Epithelial cell of proximal tubule (primary cell): ENCODE results near the gene AOC3. TPM values are rescaled to one million over a fixed set of nuclear protein-coding genes. Genes with fewer than 3 reads are reported as not detected.
A peak's percentile ranks its signal among the peaks of the same experiment; 100 is the strongest.

Experiments used
- DNase-seq: peaks from one replicate; pipeline ENCODE4 v3.0.0-alpha.2; 2011; ENCODE audit warnings: low read depth
- H3K4me3 ChIP-seq: 2 replicates; pipeline ENCODE4 v1.5.1; 2011; ENCODE audit warnings: low read depth, mild to moderate bottlenecking, low read length
- total RNA-seq: library from RNA; depleted of rRNA; stranded (reverse); fragments of >200 nt; gene quantifications from 2 replicates; pipeline ENCODE4 v1.2.3, GENCODE V29; 2015
- TF ChIP-seq, protein P1 (sequence below): conservative IDR thresholded peaks from 2 replicates; pipeline ENCODE4 v1.5.1; 2012; ENCODE audit warnings: low read depth, mild to moderate bottlenecking, low read length

The AOC3 gene
- total RNA-seq, 1 donor from 2014 or later: not detected

DNA sequence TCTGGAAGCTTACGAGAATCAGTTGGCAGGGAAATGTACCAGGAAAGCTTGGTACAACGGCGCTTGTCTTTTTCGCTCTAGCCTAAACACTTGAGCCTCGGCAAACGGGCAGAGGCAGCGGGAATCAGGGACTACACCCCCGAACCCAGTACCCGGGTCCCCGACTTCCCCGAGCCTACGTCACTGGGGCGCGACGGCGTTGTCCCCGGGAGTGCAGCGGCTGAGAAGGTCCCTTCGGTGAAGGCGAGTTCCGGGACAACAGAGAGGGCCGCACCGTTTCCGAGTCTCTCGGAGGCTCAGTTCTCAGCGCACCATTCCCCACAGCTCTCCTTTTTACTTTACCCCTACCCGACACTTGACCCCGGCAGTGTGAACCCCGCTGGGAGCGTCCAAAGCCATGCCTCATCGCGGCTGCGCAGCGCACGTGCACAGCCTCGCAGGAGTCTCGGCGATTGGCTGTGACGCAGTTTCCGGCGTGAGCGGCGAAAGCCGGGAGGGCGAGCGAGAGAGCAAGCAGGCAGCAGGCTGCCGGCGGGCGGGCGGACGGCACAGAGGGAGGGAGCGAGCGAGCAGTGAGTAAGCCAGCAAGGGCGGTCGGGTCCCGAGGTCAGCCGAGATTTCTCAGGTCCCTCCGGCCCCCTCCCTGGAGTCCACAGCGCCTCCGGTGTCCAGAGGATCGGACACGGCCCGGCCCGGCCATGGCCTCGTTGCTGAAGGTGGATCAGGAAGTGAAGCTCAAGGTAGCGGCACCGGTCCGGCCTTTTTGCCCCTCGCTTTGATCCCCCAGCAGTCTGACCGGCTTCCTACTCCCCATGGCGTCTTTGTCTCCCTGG is 17.8 kb upstream of the AOC3 start, which contains the start of gene PSME3:
Gene PSME3, plus strand, starts transcription at position 464 of the 833 bp plus-strand sequence. Its CDS starts 235 bp downstream, at position 699.
- peak within 1 kb of the TSS; percentile 94 for H3K4me3 ChIP-seq
- no peak for DNase-seq
- TF ChIP-seq, protein P1, sequence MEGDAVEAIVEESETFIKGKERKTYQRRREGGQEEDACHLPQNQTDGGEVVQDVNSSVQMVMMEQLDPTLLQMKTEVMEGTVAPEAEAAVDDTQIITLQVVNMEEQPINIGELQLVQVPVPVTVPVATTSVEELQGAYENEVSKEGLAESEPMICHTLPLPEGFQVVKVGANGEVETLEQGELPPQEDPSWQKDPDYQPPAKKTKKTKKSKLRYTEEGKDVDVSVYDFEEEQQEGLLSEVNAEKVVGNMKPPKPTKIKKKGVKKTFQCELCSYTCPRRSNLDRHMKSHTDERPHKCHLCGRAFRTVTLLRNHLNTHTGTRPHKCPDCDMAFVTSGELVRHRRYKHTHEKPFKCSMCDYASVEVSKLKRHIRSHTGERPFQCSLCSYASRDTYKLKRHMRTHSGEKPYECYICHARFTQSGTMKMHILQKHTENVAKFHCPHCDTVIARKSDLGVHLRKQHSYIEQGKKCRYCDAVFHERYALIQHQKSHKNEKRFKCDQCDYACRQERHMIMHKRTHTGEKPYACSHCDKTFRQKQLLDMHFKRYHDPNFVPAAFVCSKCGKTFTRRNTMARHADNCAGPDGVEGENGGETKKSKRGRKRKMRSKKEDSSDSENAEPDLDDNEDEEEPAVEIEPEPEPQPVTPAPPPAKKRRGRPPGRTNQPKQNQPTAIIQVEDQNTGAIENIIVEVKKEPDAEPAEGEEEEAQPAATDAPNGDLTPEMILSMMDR: peak; percentile 13

DNA sequence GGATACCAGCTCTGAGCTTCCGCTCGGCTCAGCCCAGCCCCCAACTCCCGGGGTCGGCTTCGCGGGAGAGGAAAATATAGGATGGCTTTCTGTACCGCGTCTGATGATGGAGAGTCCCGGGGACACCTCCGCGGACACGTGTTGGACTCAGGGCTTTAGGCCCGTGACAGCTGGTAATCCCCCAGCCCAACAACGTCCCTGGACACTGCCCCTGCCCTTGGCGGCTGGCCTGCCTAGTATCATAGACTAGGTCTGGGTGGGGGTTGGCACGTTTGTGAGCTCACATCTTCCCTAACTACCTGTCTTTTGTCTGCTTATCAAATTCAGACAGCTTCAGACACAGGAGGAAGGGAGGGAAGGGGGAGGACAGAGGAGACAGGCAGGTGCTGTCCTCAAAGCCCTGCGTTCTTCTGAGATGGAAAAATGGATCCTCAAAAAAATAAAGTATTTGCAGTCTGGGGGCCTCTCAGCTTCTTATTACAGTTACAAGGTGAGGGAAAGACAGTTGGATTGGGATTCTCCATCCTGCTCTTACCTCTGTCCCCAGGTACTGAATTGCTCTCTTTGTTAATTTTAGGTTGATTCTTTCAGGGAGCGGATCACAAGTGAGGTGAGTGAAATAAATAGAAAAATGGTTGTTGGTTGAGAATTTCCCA is 17.1 kb upstream of the AOC3 start:
- H3K4me3 ChIP-seq: peak overlapping the region; percentile 94
- no peak for DNase-seq
- TF ChIP-seq, protein P1: no peak

DNA sequence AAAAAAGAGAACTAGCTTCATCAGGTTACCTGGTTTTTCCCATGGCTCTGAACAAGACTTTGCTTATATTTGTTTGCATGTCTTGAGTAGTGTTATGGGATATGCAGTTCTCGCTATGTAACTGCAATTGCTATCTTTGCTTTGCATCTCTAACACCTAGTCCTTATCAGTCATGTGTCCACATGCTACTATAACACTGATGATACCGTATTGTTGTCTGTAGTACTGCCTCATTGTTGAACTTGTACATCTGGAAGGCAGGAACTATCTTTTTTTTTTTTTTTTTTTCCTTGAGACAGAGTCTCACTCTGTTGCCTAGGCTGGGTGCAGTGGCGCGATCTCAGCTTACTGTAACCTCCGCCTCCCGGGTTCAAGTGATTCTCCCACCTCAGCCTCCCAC is 15.3 kb upstream of the AOC3 start:
- DNase-seq: no peak
- no peak overlapping the region for H3K4me3 ChIP-seq
- TF ChIP-seq, protein P1: no peak

DNA sequence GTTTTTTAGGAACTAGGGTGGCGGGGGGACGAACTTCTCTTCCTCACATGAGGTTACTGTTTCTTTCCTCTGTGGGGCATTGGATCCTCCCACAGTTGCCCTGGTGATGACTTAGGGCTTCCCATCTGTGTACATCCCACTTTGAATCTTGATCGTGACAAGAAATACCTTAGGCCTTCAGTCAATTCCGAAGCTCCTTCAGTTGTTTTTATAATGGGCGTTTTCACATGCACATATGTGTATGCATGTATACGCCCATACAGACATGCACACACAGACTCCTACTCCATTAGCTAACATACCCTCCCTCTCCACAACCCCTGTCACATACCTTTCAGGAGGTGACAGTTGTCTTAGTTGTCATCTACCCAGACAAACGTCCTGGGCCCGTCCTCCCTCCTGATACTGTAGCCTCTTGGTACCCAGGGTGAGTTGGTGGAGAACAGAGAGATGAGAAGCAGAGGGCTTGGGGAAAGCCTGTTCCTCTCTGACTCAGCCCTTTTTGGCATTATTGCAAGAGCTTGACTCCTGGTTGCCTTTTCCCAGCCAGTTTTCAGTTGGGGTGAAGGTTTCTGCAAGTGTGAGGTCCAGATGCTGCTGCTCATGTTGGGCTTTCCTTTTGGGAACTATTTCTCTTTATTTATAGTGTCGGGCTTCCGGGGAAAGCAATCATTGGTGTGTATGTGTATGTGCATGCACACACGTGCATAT is 8.9 kb upstream of the AOC3 start:
- TF ChIP-seq, protein P1: no peak
- DNase-seq: no peak
- H3K4me3 ChIP-seq: no peak overlapping the region

DNA sequence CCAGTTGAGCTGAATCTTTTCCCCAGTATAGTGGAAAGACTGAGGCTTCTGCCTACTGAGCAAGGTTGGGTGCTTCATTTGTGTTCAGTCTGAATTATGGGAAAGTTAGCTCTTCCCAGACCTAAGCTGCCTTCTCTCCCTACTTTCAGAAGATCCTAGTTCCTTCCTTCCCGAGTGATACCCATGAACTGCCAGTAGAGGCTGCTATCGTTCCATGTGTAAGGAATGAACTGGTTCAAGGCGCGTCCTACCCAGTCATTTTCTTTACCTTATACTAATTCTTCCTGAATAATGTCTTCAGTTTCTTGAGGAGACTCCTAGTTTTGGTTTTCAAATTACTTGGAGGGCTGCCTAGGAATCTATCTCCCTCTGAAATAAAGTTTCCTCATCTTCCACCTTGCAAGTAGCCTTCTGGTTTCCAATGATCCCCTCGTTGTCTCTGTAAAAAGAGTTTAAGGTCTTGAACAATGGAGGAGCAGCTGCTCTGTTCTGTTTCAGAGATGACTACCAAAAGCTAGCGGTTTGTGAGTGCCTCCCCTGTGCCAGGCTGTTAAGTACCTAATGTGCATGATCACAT is 7.6 kb upstream of the AOC3 start:
- no peak overlapping the region for H3K4me3 ChIP-seq
- TF ChIP-seq, protein P1: peak; percentile 100
- DNase-seq: no peak

DNA sequence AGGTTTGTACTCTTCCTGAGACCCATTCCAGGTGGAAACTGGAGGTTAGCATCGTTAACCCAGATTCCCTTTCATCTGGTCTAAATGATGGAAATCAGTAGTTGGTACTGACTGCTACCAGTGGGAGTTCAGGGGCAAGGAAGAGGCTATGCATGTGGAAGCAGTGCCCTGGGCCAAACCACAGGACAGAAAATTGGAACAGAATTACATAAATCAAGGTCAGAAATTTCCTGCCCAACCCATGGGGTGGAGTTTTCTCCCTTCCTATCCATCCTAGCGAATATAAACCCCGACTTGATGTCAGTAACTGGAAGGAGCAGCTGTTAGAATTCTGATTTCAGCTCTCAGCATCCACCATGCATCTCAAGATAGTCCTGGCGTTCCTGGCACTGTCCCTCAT is 6.7 kb upstream of the AOC3 start, which contains the start of gene AOC2:
Gene AOC2, plus strand, starts transcription at position 310 of the 400 bp plus-strand sequence. Its CDS starts 47 bp downstream, at position 357.
- TF ChIP-seq, protein P1: no peak
- no peak for DNase-seq
- H3K4me3 ChIP-seq: no peak within 1 kb of the TSS
